K562 (cell line): ENCODE results near the gene L3MBTL3. TPM values are rescaled to one million over a fixed set of nuclear protein-coding genes. Genes with fewer than 3 reads are reported as not detected.

ENCODE experiments used
- ATAC-seq: fragments of 200-7000 bp; cut with Tn5 transposase; 3 replicates; pipeline ENCODE4 v1.9.1; 2020; ENCODE audit warnings: moderate library complexity
- BruUV-seq: library from RNA; stranded (reverse); fragments of 400-500 nt; replicated peaks from 2 replicates; lab custom pipeline; 2021; lab: Mats Ljungman, UMichigan
- CTCF ChIA-PET: fragments of 300-600 bp; formaldehyde crosslinking; extraction: SDS; loops from one replicate; lab custom pipeline; 2021; ENCODE audit warnings: low intra/inter-chr PET ratio; lab: Yijun Ruan, JAX
- POLR2A ChIA-PET: fragments of 300-600, 350-650 bp; sonication (Branson Sonifier 250); formaldehyde crosslinking; extraction: SDS; loops from one replicate; lab custom pipeline; 2021; ENCODE audit warnings: antibody characterized with exemption, inconsistent platforms; lab: Yijun Ruan, JAX
- DNase-seq, 4 experiments: peaks; one replicate each; pipeline versions ENCODE4 v3.0.0 to v3.0.0-alpha.2; 2011 to 2018; ENCODE audit warnings: low spot score in 3 of 4, mixed read lengths in 3 of 4; ENCODE audit errors: extremely low read depth in 1 of 4
- FAIRE-seq: peaks from 2 replicates; lab custom pipeline; 2011; peaks lifted over from hg19 to GRCh38; lab: Jason Lieb, UNC
- H2AFZ ChIP-seq: 2 replicates; pipeline ENCODE4 v1.6.0; 2011; ENCODE audit warnings: low read depth, low read length, control low read depth, inconsistent platforms
- H3K27ac ChIP-seq: fragments of 200-600 bp; 3 replicates; pipeline ENCODE4 v1.8.0; 2011; ENCODE audit warnings: low read depth, mild to moderate bottlenecking, control low read depth, inconsistent platforms, low read length, moderate library complexity, mixed read lengths; ENCODE audit errors: extremely low read depth
- H3K27me3 ChIP-seq, 2 experiments: fragments of 300-600 bp in 1 of 2; 2 replicates in 1 of 2; 3 replicates in 1 of 2; pipeline versions ENCODE4 v1.6.0 to v1.8.0; 2011; ENCODE audit warnings: inconsistent platforms in 2 of 2, low read length in 2 of 2, mild to moderate bottlenecking in 1 of 2, mixed read lengths in 1 of 2, moderate library complexity in 1 of 2; ENCODE audit not compliant: control insufficient read depth in 2 of 2, insufficient read depth in 2 of 2
- H3K36me3 ChIP-seq: fragments of 300-600 bp; 3 replicates; pipeline ENCODE4 v1.8.0; 2011; ENCODE audit warnings: mild to moderate bottlenecking, low read length, inconsistent platforms; ENCODE audit not compliant: control insufficient read depth, insufficient read depth
- H3K4me1 ChIP-seq, 2 experiments: fragments of 200-600 bp in 1 of 2; replicated peaks in 1 of 2; 2 replicates in 1 of 2; 3 replicates in 1 of 2; pipeline versions ENCODE4 v1.5.1 to v1.8.0; 2011; ENCODE audit warnings: inconsistent platforms in 2 of 2, low read length in 2 of 2, mild to moderate bottlenecking in 1 of 2, mixed read lengths in 1 of 2, moderate library complexity in 1 of 2; ENCODE audit not compliant: control insufficient read depth in 2 of 2, insufficient read depth in 2 of 2
- H3K4me2 ChIP-seq: 2 replicates; pipeline ENCODE4 v1.6.1; 2011; ENCODE audit warnings: low read length, control low read depth, inconsistent platforms, mixed read lengths; ENCODE audit not compliant: insufficient read depth
- H3K4me3 ChIP-seq: fragments of 200-600 bp; sonication (generic), shearing (Covaris generic); 2 replicates; pipeline ENCODE4 v1.5.1; 2016; ENCODE audit warnings: control low read depth, inconsistent platforms
- H3K79me2 ChIP-seq: fragments of 200-600 bp; 3 replicates; pipeline ENCODE4 v1.8.0; 2011; ENCODE audit warnings: low read length, inconsistent platforms; ENCODE audit not compliant: control insufficient read depth, insufficient read depth
- H3K9ac ChIP-seq, 2 experiments: 2 replicates each; pipeline versions ENCODE4 v1.6.0 to v1.6.1; 2011; ENCODE audit warnings: low read depth in 2 of 2, low read length in 2 of 2, control low read depth in 1 of 2, inconsistent platforms in 1 of 2, mild to moderate bottlenecking in 1 of 2, mixed read lengths in 1 of 2; ENCODE audit not compliant: insufficient read depth in 1 of 2
- H3K9me1 ChIP-seq: one replicate; pipeline ENCODE4 v1.6.0; 2011; ENCODE audit warnings: inconsistent platforms, mild to moderate bottlenecking, low read length, moderate library complexity; ENCODE audit not compliant: control insufficient read depth, insufficient read depth
- H3K9me3 ChIP-seq: replicated peaks from 2 replicates; pipeline ENCODE4 v1.5.1; 2011; ENCODE audit warnings: low read depth, low read length, inconsistent platforms; ENCODE audit not compliant: control insufficient read depth, insufficient read depth
- H4K20me1 ChIP-seq: replicated peaks from 2 replicates; pipeline ENCODE4 v1.6.1; 2011; ENCODE audit warnings: low read length, inconsistent platforms, mixed read lengths; ENCODE audit not compliant: control insufficient read depth, insufficient read depth
- CBFB ChIP-seq: sonication (generic); formaldehyde crosslinking; IDR thresholded peaks from 2 replicates; pipeline ENCODE4 v1.4.0; 2020; ENCODE audit warnings: mild to moderate bottlenecking, missing genetic modification reagents
- DIDO1 ChIP-seq: fragments of 450-650 bp; IDR thresholded peaks from 2 replicates; pipeline ENCODE4 v1.6.1; 2016; ENCODE audit warnings: low read depth, missing biosample characterization, missing genetic modification characterization
- IRF2 ChIP-seq: sonication (generic); formaldehyde crosslinking; IDR thresholded peaks from 2 replicates; pipeline ENCODE4 v1.8.1; 2022; ENCODE audit warnings: mild to moderate bottlenecking, missing genetic modification reagents
- LARP7 ChIP-seq: fragments of 450-650 bp; IDR thresholded peaks from 2 replicates; pipeline ENCODE4 v1.6.1; 2016
- POLR2G ChIP-seq: fragments of 200-400 bp; formaldehyde crosslinking; IDR thresholded peaks from 2 replicates; pipeline ENCODE4 v1.6.1; 2017; ENCODE audit warnings: low read depth, mild to moderate bottlenecking, antibody characterized with exemption, low read length, moderate library complexity
- ZNF354B ChIP-seq: fragments of 250-450 bp; sonication (Bioruptor Pico); IDR thresholded peaks from 2 replicates; pipeline ENCODE4 v1.4.0; 2020
- WGBS: fragments of 100-300 bp; shearing (Covaris generic); methylation state at CpG from one replicate; pipeline ENCODE4 v1.1.6; 2016; ENCODE audit warnings: low coverage, mixed read lengths; ENCODE audit not compliant: insufficient coverage; ENCODE audit errors: missing lambda C conversion rate; 5-methylcytosine and 5-hydroxymethylcytosine counted together
- in situ Hi-C: fragments of 300-500 bp; cut with MboI; formaldehyde crosslinking; loops from 4 replicates; pipeline ENCODE4 v1.15.0; 2018; ENCODE audit warnings: inconsistent platforms, mixed read lengths
- intact Hi-C: fragments of 100-400 bp; cut with micrococcal nuclease; formaldehyde crosslinking; loops from 2 replicates; pipeline ENCODE4 v1.14.2; 2022
- polyA plus RNA-seq, 8 experiments: library from polyadenylated mRNA; depleted of rRNA in 4 of 8; stranded (reverse) in 5 of 8; unstranded in 3 of 8; fragments of >200 nt; fragmentation: Nextera tagmentation in 2 of 8; fragmentation: Illumina TruSeq in 1 of 8; extraction: Ambion mirVana in 2 of 8; extraction: Trizol in 1 of 8; gene quantifications; 2 replicates each; pipeline versions ENCODE4 v1.2.1 to v1.2.3, GENCODE V29; 2011 to 2014; ENCODE audit warnings: inconsistent platforms in 1 of 8, missing spikeins in 1 of 8
- total RNA-seq, 7 experiments: library from RNA; depleted of rRNA in 6 of 7; stranded (reverse); fragments of >200 nt in 6 of 7; fragmentation: Illumina TruSeq in 2 of 7; extraction: Trizol in 2 of 7; gene quantifications; 2 replicates each; pipeline versions ENCODE4 v1.2.1 to v1.2.3, GENCODE V29; 2011 to 2021; ENCODE audit warnings: low replicate concordance in 1 of 7
- TF ChIP-seq, protein P1 (sequence below), 2 experiments: fragments of 450-650 bp; IDR thresholded peaks; 2 replicates each; pipeline ENCODE4 v1.6.1; 2016; ENCODE audit warnings: mild to moderate bottlenecking in 2 of 2, borderline replicate concordance in 1 of 2, low read depth in 1 of 2, moderate library complexity in 1 of 2
- TF ChIP-seq, protein P2 (sequence below): fragments of 250-450 bp; sonication (Bioruptor Pico); IDR thresholded peaks from 2 replicates; pipeline ENCODE4 v1.5.0; 2020; ENCODE audit warnings: mild to moderate bottlenecking
- TF ChIP-seq, protein P3 (sequence below): fragments of 450-650 bp; conservative IDR thresholded peaks from 2 replicates; pipeline ENCODE4 v1.6.1; 2016; ENCODE audit warnings: missing genetic modification characterization, low read depth, mild to moderate bottlenecking, control low read depth, missing compliant biosample characterization

L3MBTL3 gene
- total and polyA plus RNA-seq, 9 of the 15 experiments (the other 6 are each of a cell fraction or from before 2014, with no cell fraction given), result 0.83 to 6.9 (median 5.4) TPM

DNA sequence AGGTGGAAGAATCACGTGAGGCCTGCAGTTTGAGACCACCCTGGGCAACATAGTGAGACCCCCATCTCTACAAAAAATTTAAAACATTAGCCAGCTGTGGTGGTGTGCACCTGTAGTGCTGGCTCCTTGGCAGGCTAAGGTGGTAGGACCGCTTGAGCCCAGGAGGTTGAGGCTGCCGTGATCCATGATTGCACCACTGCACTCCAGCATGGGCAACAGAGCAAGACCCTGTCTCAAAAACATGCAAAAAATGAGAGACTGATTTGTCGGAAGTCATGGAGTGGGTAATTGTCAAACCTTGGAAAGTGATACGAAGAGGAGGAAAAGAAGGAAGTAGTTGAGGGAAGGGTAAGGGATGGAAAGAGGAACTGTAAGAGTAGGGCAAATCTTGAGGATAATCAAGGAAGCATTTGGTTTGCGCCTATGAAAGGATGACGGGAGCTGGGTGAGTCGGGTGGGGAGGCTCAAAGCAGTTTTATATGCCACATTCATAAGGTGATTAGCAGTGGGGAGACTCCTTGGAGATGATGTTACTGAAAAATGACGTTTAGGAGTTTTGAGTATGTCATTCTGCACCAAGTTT, 14.5 kb downstream of the L3MBTL3 start:
- in situ Hi-C loops (no loop called here), intact Hi-C loops (loop anchor here (10.0 kb wide), 1 partner anchor 812 kb away; no protein-coding TSS in a partner anchor)
- Histone ChIP-seq H2AFZ (no peak overlapping the region), H3K27me3 (no peaks in the 10 kb centered on the region), H3K4me2 (no peak overlapping the region), H3K4me3 (no peak overlapping the region), H3K79me2 (no peaks in the 10 kb centered on the region), H3K9me3 (no peaks in the 10 kb centered on the region), H3K36me3 (no peaks in the 10 kb centered on the region), H3K9ac (no peak overlapping the region), H4K20me1 (no peaks in the 10 kb centered on the region), H3K27ac (no peak overlapping the region), H3K4me1 (peaks cover 3 to 22% of the 10 kb centered on the region in 2 experiments; a peak in 3 of 5 replicates), H3K9me1 (no peaks in the 10 kb centered on the region)
- ChIA-PET POLR2A (no interaction called here), CTCF (no interaction called here)
- DNase-seq (no peak), ATAC-seq (no peak), FAIRE-seq (no peak)
- BruUV-seq, result no TSS peak
- 61% methylated on average over 9 of the region's 9 CpGs for WGBS
- TF ChIP-seq, protein P1, sequence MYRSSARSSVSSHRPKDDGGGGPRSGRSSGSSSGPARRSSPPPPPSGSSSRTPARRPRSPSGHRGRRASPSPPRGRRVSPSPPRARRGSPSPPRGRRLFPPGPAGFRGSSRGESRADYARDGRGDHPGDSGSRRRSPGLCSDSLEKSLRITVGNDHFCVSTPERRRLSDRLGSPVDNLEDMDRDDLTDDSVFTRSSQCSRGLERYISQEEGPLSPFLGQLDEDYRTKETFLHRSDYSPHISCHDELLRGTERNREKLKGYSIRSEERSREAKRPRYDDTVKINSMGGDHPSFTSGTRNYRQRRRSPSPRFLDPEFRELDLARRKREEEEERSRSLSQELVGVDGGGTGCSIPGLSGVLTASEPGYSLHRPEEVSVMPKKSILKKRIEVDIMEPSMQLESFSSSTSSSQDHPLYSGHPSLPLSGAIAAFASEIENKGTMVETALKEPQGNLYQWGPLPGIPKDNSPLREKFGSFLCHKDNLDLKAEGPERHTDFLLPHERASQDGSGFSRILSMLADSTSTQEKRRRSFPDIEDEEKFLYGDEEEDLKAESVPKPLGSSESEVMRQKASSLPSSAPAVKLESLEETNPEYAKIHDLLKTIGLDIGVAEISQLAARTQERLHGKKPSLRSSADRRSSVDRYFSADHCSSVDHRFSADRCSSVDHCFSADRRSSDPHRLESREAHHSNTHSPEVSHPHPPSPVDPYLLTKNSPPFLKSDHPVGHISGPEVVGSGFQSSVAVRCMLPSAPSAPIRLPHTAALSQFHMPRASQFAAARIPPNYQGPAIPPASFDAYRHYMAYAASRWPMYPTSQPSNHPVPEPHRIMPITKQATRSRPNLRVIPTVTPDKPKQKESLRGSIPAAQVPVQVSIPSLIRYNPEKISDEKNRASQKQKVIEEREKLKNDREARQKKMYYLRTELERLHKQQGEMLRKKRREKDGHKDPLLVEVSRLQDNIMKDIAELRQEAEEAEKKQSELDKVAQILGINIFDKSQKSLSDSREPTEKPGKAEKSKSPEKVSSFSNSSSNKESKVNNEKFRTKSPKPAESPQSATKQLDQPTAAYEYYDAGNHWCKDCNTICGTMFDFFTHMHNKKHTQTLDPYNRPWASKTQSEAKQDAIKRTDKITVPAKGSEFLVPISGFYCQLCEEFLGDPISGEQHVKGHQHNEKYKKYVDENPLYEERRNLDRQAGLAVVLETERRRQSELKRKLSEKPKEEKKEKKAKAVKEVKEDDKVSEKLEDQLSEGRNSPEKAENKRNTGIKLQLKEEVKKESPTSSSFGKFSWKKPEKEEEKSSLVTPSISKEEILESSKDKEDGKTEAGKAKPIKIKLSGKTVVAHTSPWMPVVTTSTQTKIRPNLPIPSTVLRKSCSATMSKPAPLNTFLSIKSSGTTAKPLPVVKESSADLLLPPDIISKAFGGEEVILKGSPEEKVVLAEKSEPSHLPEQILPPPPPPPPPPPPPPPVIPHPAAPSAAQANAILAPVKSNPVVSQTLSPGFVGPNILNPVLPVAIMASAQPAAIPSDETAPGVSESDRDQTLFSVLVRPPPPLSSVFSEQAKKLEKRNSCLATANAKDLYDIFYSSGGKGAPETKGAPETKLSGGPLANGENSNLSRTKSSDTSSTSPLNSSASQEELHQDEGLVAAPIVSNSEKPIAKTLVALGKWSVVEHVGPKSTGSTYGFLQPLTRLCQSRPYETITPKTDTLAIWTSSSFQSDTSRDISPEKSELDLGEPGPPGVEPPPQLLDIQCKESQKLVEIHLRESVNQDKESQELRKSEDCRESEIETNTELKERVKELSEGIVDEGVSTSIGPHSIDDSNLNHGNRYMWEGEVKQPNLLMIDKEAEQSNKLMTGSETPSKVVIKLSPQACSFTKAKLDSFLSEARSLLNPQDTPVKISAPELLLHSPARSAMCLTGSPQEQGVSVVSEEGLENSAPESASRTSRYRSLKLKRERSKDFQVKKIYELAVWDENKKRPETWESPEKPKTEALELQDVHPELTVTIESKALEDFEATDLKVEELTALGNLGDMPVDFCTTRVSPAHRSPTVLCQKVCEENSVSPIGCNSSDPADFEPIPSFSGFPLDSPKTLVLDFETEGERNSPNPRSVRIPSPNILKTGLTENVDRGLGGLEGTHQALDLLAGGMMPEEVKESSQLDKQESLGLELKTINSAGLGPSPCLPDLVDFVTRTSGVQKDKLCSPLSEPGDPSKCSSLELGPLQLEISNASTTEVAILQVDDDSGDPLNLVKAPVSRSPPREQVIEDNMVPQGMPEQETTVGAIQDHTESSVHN (IDR thresholded peaks at IDR 0.05; ENCODE audit: borderline replicate concordance in 1 of 2, low read depth in 1 of 2), result no peak
- TF ChIP-seq POLR2G (no peak), CBFB (no peak), ZNF354B (no peak), DIDO1 (tag) (no peak), IRF2 (CRISPR knock-in tag) (no peak), LARP7 (no peak)
- TF ChIP-seq, protein P2, sequence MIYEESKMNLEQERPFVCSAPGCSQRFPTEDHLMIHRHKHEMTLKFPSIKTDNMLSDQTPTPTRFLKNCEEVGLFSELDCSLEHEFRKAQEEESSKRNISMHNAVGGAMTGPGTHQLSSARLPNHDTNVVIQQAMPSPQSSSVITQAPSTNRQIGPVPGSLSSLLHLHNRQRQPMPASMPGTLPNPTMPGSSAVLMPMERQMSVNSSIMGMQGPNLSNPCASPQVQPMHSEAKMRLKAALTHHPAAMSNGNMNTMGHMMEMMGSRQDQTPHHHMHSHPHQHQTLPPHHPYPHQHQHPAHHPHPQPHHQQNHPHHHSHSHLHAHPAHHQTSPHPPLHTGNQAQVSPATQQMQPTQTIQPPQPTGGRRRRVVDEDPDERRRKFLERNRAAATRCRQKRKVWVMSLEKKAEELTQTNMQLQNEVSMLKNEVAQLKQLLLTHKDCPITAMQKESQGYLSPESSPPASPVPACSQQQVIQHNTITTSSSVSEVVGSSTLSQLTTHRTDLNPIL, result no peak
- TF ChIP-seq, protein P3, sequence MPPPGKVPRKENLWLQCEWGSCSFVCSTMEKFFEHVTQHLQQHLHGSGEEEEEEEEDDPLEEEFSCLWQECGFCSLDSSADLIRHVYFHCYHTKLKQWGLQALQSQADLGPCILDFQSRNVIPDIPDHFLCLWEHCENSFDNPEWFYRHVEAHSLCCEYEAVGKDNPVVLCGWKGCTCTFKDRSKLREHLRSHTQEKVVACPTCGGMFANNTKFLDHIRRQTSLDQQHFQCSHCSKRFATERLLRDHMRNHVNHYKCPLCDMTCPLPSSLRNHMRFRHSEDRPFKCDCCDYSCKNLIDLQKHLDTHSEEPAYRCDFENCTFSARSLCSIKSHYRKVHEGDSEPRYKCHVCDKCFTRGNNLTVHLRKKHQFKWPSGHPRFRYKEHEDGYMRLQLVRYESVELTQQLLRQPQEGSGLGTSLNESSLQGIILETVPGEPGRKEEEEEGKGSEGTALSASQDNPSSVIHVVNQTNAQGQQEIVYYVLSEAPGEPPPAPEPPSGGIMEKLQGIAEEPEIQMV (tag), result no peak
